Osteoblast (primary cell): ENCODE data around the gene TBC1D5. TPM values are rescaled to one million over a fixed set of nuclear protein-coding genes. Genes with fewer than 3 reads are reported as not detected.

Source experiments
- DNase-seq: peaks from one replicate; pipeline ENCODE4 v3.0.0; 2011; ENCODE audit warnings: low spot score, mixed read lengths; ENCODE audit not compliant: insufficient read length; ENCODE audit errors: missing footprints
- H2AFZ ChIP-seq: 2 replicates; pipeline ENCODE4 v1.6.0; 2011; ENCODE audit warnings: mild to moderate bottlenecking, low read length
- H3K27ac ChIP-seq: 2 replicates; pipeline ENCODE4 v1.5.1; 2011; ENCODE audit warnings: mild to moderate bottlenecking, low read depth, low read length, moderate library complexity
- H3K27me3 ChIP-seq: 2 replicates; pipeline ENCODE4 v1.6.0; 2012; ENCODE audit warnings: mild to moderate bottlenecking, control low read depth, inconsistent platforms, low read length, moderate library complexity; ENCODE audit not compliant: insufficient read depth
- H3K36me3 ChIP-seq: 2 replicates; pipeline ENCODE4 v1.5.1; 2011; ENCODE audit warnings: mild to moderate bottlenecking, low read length, control low read depth, moderate library complexity; ENCODE audit not compliant: insufficient read depth
- H3K4me1 ChIP-seq: 2 replicates; pipeline ENCODE4 v1.5.1; 2011; ENCODE audit warnings: mild to moderate bottlenecking, low read length, control low read depth, moderate library complexity; ENCODE audit not compliant: insufficient read depth
- H3K4me2 ChIP-seq: 2 replicates; pipeline ENCODE4 v1.6.0; 2011; ENCODE audit warnings: mild to moderate bottlenecking, low read length; ENCODE audit not compliant: insufficient read depth
- H3K4me3 ChIP-seq: fragments of 200-600 bp; sonication (generic); 3 replicates; pipeline ENCODE4 v1.5.1; 2012; ENCODE audit warnings: mild to moderate bottlenecking, low read length, inconsistent platforms; ENCODE audit not compliant: insufficient read depth
- H3K79me2 ChIP-seq: 2 replicates; pipeline ENCODE4 v1.6.0; 2012; ENCODE audit warnings: mild to moderate bottlenecking, low read length, control low read depth, inconsistent platforms; ENCODE audit not compliant: insufficient read depth
- H3K9me3 ChIP-seq: 2 replicates; pipeline ENCODE4 v1.5.1; 2011; ENCODE audit warnings: low read depth, low read length, control low read depth
- H4K20me1 ChIP-seq: 2 replicates; pipeline ENCODE4 v1.6.0; 2012; ENCODE audit warnings: mild to moderate bottlenecking, low read length, control low read depth; ENCODE audit not compliant: insufficient read depth
- CTCF ChIP-seq: IDR thresholded peaks from 2 replicates; pipeline ENCODE4 v1.5.1; 2011; ENCODE audit warnings: mild to moderate bottlenecking, low read depth, low read length, moderate library complexity; ENCODE audit errors: extremely low read depth
- total RNA-seq: library from RNA; depleted of rRNA; stranded (reverse); fragments of >200 nt; gene quantifications from 2 replicates; pipeline ENCODE4 v1.2.3, GENCODE V29; 2012

Gene TBC1D5
- total RNA-seq, 1 donor: 117 TPM

GRCh38 chr3:17422636-17423035 lies 319.8 kb downstream of the TBC1D5 start:
- H3K27ac ChIP-seq: no peak overlapping the region
- no peaks in the 10 kb centered on the region for H4K20me1 ChIP-seq
- no peak overlapping the region for H2AFZ ChIP-seq
- H3K36me3 ChIP-seq: no peaks in the 10 kb centered on the region
- no peaks in the 10 kb centered on the region for H3K9me3 ChIP-seq
- no peaks in the 10 kb centered on the region for H3K4me1 ChIP-seq
- no peak for TF ChIP-seq CTCF
- no peak overlapping the region for H3K4me2 ChIP-seq
- DNase-seq: no peak
- H3K27me3 ChIP-seq: no peaks in the 10 kb centered on the region
- H3K79me2 ChIP-seq: no peaks in the 10 kb centered on the region
- no peak overlapping the region for H3K4me3 ChIP-seq

- Histone ChIP-seq H3K4me2 (no peak overlapping the region), H3K4me3 (no peak overlapping the region), H3K79me2 (no peaks in the 10 kb centered on the region), H3K27ac (no peak overlapping the region), H3K36me3 (no peaks in the 10 kb centered on the region), H3K27me3 (no peaks in the 10 kb centered on the region), H4K20me1 (no peaks in the 10 kb centered on the region), H2AFZ (no peak overlapping the region), H3K9me3 (no peaks in the 10 kb centered on the region), H3K4me1 (no peaks in the 10 kb centered on the region)
- no peak for TF ChIP-seq CTCF
- DNase-seq: no peak
Measured at GRCh38 chr3:17420668-17421067, 321.8 kb downstream of the TBC1D5 start.

- H3K79me2 ChIP-seq: no peaks in the 10 kb centered on the region
- no peaks in the 10 kb centered on the region for H4K20me1 ChIP-seq
Measured at GRCh38 chr3:17412950-17413530, 329.4 kb downstream of the TBC1D5 start.

More at GRCh38 chr3:17412950-17413530, 329.4 kb downstream of the TBC1D5 start:
- Histone ChIP-seq H3K27ac (no peak overlapping the region), H3K4me2 (no peak overlapping the region), H3K36me3 (no peaks in the 10 kb centered on the region), H3K4me3 (no peak overlapping the region), H2AFZ (no peak overlapping the region), H3K27me3 (no peaks in the 10 kb centered on the region), H3K4me1 (no peaks in the 10 kb centered on the region), H3K9me3 (no peaks in the 10 kb centered on the region)
- DNase-seq: peak; percentile 37
- peak; percentile 75 for TF ChIP-seq CTCF
